Tibial nerve (tissue), 4 donors: ENCODE data around the gene CCDC74A. TPM values are rescaled to one million over a fixed set of nuclear protein-coding genes. Genes with fewer than 3 reads are reported as not detected.
"Not testable (repeated sequence)": the region's sequence is repeated elsewhere in the genome, so short reads cannot be mapped to it uniquely, and the experiment has no call there.

Experiments used
- DNase-seq, 2 donors: peaks; one replicate each; pipeline ENCODE4 v3.0.0-alpha.2; 2019; ENCODE audit warnings: low spot score in 2 of 2
- H3K27ac ChIP-seq, 4 donors: fragments of 200-600 bp; sonication (generic) in 3 of 4; one replicate each; pipeline ENCODE4 v1.5.1; 2017 to 2019; ENCODE audit warnings: mild to moderate bottlenecking in 1 of 4
- H3K27me3 ChIP-seq, 2 donors: fragments of 200-600 bp; sonication (generic) in 1 of 2; one replicate each; pipeline versions ENCODE4 v1.5.1 to v1.6.0; 2017 to 2019
- H3K36me3 ChIP-seq, 3 donors: fragments of 200-600 bp; sonication (generic); one replicate each; pipeline ENCODE4 v1.5.1; 2018 to 2019
- H3K4me1 ChIP-seq, 4 donors: fragments of 200-600 bp; sonication (generic) in 3 of 4; one replicate each; pipeline ENCODE4 v1.5.1; 2017 to 2019
- H3K4me3 ChIP-seq, 4 donors: fragments of 200-600 bp; sonication (generic) in 3 of 4; one replicate each; pipeline ENCODE4 v1.5.1; 2017 to 2019; ENCODE audit warnings: mild to moderate bottlenecking in 1 of 4, moderate library complexity in 1 of 4
- H3K9me3 ChIP-seq, 4 donors: fragments of 200-600 bp; sonication (generic) in 3 of 4; one replicate each; pipeline ENCODE4 v1.5.1; 2017 to 2019
- EP300 ChIP-seq, 2 donors: sonication (generic); formaldehyde crosslinking; IDR thresholded peaks; one replicate each; pipeline ENCODE4 v1.6.1; 2017; ENCODE audit warnings: antibody characterized with exemption in 2 of 2, mild to moderate bottlenecking in 1 of 2
- POLR2A ChIP-seq, 2 donors: fragments of 450-650 bp; IDR thresholded peaks; one replicate each; pipeline ENCODE4 v1.6.1; 2017; ENCODE audit warnings: antibody characterized with exemption in 2 of 2, mild to moderate bottlenecking in 2 of 2, moderate library complexity in 2 of 2
- WGBS, 2 donors: methylation state at CpG; one replicate each; pipeline ENCODE4 v1.1.5; 2018; 5-methylcytosine and 5-hydroxymethylcytosine counted together
- total RNA-seq, 4 donors: library from RNA; depleted of rRNA; stranded (reverse); fragments of >200 nt; gene quantifications; one replicate each; pipeline ENCODE4 v1.1.0, GENCODE V29; 2016
- TF ChIP-seq, protein P1 (sequence below), 5 experiments: fragments of 200-600 bp in 3 of 5; fragments of 450-650 bp in 2 of 5; sonication (generic) in 3 of 5; IDR thresholded peaks; one replicate each; pipeline ENCODE4 v1.5.1; 2016 to 2019; ENCODE audit warnings: antibody characterized with exemption in 5 of 5, mild to moderate bottlenecking in 3 of 5, moderate library complexity in 2 of 5

Gene CCDC74A
- total RNA-seq, 4 donors from 2014 or later = 19.5 to 50.2 (median 34.1) TPM

DNA sequence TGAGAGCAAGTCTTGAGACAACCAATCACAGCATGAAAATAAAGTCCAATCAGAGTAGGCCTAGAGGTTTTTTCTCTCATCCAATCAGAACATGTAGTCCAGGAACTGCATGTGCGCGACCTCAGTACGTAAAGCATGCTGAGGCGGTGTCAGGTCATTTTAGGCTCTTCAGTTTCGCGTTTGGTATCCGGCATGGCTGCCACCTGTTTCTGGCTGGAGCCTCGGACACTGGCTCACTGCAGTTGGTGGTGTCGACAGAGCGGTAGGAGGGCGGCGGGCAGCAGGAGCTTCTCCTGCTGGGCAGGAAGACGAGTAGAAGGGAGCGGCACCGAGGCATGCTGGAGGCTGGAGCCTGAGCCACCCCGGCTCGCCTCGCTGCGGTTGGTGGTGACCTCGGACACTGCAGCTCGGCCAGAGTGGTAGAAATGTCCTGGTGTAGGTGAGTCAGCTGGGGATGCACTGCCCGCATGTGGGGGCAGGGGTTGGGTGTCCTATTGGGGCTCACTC lies 15.8 kb downstream of the CCDC74A start:
- Histone ChIP-seq H3K27ac (no peak overlapping the region), H3K4me1 (no peaks in the 10 kb centered on the region), H3K4me3 (no peak overlapping the region), H3K9me3 (no peaks in the 10 kb centered on the region), H3K36me3 (no peaks in the 10 kb centered on the region), H3K27me3 (no peaks in the 10 kb centered on the region)
- no peak for DNase-seq
- TF ChIP-seq, protein P1, sequence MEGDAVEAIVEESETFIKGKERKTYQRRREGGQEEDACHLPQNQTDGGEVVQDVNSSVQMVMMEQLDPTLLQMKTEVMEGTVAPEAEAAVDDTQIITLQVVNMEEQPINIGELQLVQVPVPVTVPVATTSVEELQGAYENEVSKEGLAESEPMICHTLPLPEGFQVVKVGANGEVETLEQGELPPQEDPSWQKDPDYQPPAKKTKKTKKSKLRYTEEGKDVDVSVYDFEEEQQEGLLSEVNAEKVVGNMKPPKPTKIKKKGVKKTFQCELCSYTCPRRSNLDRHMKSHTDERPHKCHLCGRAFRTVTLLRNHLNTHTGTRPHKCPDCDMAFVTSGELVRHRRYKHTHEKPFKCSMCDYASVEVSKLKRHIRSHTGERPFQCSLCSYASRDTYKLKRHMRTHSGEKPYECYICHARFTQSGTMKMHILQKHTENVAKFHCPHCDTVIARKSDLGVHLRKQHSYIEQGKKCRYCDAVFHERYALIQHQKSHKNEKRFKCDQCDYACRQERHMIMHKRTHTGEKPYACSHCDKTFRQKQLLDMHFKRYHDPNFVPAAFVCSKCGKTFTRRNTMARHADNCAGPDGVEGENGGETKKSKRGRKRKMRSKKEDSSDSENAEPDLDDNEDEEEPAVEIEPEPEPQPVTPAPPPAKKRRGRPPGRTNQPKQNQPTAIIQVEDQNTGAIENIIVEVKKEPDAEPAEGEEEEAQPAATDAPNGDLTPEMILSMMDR (IDR thresholded peaks at IDR 0.05) = no peak
- TF ChIP-seq POLR2A (IDR thresholded peaks at IDR 0.05) = no peak
- TF ChIP-seq EP300 (IDR thresholded peaks at IDR 0.05) = no peak
- 94 to 97% methylated on average over 21 to 22 of the region's 22 CpGs for WGBS, 2 donors

DNA sequence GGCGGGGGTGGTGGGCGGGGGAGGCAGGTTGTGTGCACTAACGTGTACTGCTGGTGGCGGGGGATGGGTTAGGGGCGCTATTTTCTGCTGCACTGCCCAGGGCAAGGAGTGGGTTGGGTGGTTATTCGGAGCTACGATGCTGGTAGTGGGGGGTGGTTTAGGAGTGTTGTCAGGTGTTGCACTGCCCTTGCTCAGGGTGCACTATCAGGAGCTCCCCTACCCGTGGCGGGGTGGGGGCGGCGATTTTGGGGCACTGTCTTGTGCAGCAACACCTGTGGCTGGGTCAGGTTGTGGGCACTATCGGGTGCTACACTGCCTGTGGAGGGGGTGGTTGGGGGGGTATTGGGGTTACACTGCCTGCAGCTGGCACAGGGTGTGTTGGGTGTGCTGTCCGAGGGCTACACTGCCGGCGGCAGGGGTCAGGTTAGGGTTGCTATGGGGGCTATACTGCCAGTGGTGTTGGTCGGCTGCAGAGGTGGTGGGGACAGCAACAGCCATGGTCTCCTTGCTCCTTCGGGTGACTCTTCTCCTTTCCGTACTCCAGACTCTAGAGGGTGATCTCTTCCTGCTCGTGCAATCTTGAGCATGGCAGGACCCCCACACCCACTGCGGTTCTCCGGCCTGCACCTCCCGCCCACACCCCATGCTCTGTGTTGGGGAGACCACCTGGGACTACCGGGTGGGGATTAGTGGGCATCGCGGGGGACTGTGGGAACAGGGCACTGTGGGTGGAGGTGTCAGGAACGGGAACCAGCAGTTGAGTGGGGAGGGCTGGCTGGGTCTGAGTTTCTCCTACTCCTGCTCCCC lies 16.5 kb downstream of the CCDC74A start:
- H3K27ac ChIP-seq, DNase-seq, H3K36me3 ChIP-seq, H3K4me1 ChIP-seq, H3K27me3 ChIP-seq, H3K9me3 ChIP-seq, H3K4me3 ChIP-seq: not testable (repeated sequence)
- 84 to 92% methylated on average over 13 to 18 of the region's 26 CpGs for WGBS, 2 donors

DNA sequence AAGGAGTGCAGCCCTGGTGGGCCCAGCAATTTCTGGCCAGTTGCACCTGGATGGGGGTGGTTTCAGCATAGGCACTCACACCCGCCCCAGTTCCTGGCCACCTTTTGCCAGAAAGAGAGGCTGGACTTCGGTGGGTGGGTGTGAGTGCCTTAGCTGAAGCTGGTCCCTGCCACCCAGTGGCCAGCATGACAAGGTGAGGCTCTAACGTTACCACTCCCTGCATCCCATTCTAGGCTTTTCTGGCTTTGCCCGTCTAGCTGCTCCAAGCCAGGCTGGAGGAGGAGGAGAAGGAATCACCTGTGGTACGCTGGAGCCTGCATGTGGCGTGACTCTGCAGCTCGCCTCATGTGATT lies 17.1 kb downstream of the CCDC74A start:
- H3K4me1 ChIP-seq, DNase-seq, H3K4me3 ChIP-seq, H3K27ac ChIP-seq, H3K27me3 ChIP-seq, H3K36me3 ChIP-seq, H3K9me3 ChIP-seq: not testable (repeated sequence)
- 89 to 100% methylated on average over 3 to 4 of the region's 7 CpGs for WGBS, 2 donors

DNA sequence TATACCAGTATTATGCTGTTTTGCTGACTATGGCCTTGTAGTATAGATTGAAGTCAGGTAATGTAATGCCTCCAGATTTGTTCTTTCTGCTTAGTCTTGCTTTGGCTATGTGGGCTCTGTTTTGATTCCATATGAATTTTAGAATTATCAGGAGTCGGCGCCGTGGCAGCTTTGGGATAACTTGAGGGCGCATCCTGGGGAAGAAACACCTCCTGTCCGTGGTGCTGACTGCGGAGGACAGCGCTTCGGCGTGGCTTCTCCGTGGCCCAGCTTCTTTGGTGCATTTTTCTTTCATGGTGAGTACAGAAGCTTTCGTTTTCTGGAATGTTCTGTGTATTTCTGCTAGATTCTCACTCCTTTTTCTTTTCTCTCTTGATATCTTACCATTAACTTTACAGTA lies 25.2 kb downstream of the CCDC74A start:
- no peak overlapping the region for H3K27ac ChIP-seq
- TF ChIP-seq POLR2A (IDR thresholded peaks at IDR 0.05) (no peak), EP300 (IDR thresholded peaks at IDR 0.05) (no peak)
- TF ChIP-seq, protein P1 (IDR thresholded peaks at IDR 0.05) = no peak
- no peaks in the 10 kb centered on the region for H3K9me3 ChIP-seq
- no peaks in the 10 kb centered on the region for H3K4me1 ChIP-seq
- DNase-seq = no peak
- H3K36me3 ChIP-seq = no peaks in the 10 kb centered on the region
- H3K27me3 ChIP-seq = no peaks in the 10 kb centered on the region
- 80 to 82% methylated on average over 11 of the region's 11 CpGs for WGBS, 2 donors
- no peak overlapping the region for H3K4me3 ChIP-seq

DNA sequence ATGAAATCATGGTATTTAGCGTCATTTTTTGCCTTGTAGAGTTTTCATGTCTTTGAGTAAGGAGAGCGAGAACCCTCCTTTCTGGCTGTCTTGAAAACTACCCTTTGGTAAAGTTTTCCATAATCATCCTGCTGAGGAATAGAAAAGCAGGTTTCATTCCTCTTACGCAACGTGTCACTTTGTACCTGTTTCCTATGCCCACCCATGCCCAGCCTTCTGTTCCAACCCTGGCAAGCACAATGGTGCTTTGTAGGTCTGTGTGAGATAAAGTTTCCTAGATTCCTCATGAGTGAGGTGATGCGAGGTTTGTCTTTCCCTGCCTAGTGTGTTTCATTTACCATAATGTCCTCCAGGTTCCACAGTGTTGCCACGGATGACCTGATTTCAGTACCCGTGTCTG lies 29.3 kb downstream of the CCDC74A start:
- H3K4me1 ChIP-seq = no peaks in the 10 kb centered on the region
- no peak for DNase-seq
- H3K36me3 ChIP-seq = no peaks in the 10 kb centered on the region
- H3K27ac ChIP-seq = no peak overlapping the region
- 92 to 95% methylated on average over 7 of the region's 7 CpGs for WGBS, 2 donors
- H3K27me3 ChIP-seq = no peaks in the 10 kb centered on the region
- no peak overlapping the region for H3K4me3 ChIP-seq
- TF ChIP-seq POLR2A (IDR thresholded peaks at IDR 0.05) = no peak
- TF ChIP-seq, protein P1 (IDR thresholded peaks at IDR 0.05) = no peak
- no peak for TF ChIP-seq EP300 (IDR thresholded peaks at IDR 0.05)
- no peaks in the 10 kb centered on the region for H3K9me3 ChIP-seq

DNA sequence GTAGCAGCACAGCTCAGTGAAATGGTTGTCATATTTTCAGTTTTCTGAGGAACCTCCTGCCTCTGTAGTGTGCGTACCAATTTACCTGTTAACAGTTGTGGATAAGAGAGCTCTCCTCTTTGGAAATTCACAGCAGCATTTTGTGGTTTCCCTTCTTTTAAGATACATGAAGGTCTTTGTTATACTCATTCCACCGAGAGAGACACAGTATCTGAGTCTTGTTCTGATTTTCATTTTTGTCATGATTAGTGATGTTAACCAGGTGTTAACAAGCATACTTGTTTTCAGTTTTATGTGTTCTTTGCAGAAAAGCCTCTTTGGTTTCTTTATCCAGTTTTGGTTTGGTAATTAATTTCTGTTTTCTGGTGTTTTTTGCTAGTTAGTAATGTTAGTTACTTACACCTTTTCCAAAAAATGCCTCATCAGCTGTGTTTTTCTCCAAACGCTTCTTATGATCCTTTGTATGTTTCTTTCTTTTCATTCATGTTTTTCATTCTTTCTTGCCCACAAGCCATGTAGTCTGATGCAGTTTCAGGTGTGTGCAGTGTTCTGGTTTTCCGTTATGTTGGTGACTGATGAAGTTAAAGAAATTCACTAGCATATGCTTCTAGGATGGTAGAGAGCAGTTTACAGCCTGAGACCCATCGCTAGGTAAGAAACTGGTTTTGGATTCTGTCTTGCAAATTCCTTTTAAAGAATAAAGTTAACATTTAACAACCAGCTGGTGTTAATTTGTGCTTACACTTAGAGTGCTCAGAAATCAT lies 30.1 kb downstream of the CCDC74A start:
- H3K27me3 ChIP-seq = no peaks in the 10 kb centered on the region
- H3K9me3 ChIP-seq = no peaks in the 10 kb centered on the region
- no peak overlapping the region for H3K27ac ChIP-seq
- no peaks in the 10 kb centered on the region for H3K4me1 ChIP-seq
- no peaks in the 10 kb centered on the region for H3K36me3 ChIP-seq
- TF ChIP-seq, protein P1 (IDR thresholded peaks at IDR 0.05) = no peak
- TF ChIP-seq EP300 (IDR thresholded peaks at IDR 0.05) = no peak
- TF ChIP-seq POLR2A (IDR thresholded peaks at IDR 0.05) = no peak
- no peak overlapping the region for H3K4me3 ChIP-seq
- WGBS, 2 donors = 75 to 80% methylated on average over 5 of the region's 5 CpGs
- DNase-seq = no peak
